ENCODE results near the gene NXPE3.

GRCh38 chr3:101850246-101851051 lies 71.4 kb downstream of the NXPE3 start:
- TF ChIP-seq CTCF (conservative IDR thresholded peaks at IDR 0.05; ENCODE audit: low read length) (no peak), EZH2phosphoT487 (IDR thresholded peaks at IDR 0.05; ENCODE audit: borderline replicate concordance) (no peak)

All from Loucy (cell line).